ENCODE measurements around the gene ZMAT3.

Gene ZMAT3

DNA sequence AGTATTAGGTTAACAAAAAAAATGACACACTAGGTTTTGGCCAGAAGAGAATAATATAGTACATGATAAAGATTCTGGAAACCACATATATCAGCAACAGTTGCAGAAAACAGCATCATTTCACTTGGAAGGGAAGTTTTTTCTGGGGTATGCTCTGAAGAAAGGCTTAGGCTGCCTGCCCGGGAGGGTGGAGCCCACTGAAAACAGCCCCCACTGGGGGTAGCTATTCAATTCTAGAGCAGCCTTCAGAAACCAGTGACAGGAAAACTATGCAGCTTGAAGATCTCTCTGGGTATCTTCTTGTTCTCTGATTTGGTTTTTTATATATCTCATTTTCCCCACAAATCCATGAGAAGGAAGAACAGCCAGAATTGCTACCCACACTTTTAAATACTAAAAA is 43.2 kb downstream of the ZMAT3 start:
- TF ChIP-seq ZFP37 (tag by site-specific recombination; IDR thresholded peaks at IDR 0.05) = no peak
- TF ChIP-seq ZNF335 (tag by site-specific recombination; conservative IDR thresholded peaks at IDR 0.05) = no peak
- TF ChIP-seq ZNF174 (tag by site-specific recombination; IDR thresholded peaks at IDR 0.05) = no peak
- no peak for TF ChIP-seq ZNF530 (tag by site-specific recombination; IDR thresholded peaks at IDR 0.05; ENCODE audit: low read depth)
- no peak for TF ChIP-seq PRDM1 (tag by site-specific recombination; IDR thresholded peaks at IDR 0.05)
- TF ChIP-seq, protein P1, sequence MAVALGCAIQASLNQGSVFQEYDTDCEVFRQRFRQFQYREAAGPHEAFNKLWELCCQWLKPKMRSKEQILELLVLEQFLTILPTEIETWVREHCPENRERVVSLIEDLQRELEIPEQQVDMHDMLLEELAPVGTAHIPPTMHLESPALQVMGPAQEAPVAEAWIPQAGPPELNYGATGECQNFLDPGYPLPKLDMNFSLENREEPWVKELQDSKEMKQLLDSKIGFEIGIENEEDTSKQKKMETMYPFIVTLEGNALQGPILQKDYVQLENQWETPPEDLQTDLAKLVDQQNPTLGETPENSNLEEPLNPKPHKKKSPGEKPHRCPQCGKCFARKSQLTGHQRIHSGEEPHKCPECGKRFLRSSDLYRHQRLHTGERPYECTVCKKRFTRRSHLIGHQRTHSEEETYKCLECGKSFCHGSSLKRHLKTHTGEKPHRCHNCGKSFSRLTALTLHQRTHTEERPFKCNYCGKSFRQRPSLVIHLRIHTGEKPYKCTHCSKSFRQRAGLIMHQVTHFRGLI (tag by site-specific recombination; IDR thresholded peaks at IDR 0.05) = no peak
- no peak for TF ChIP-seq ZNF169 (tag by site-specific recombination; IDR thresholded peaks at IDR 0.05)
- no peak for TF ChIP-seq YY2 (tag by site-specific recombination; IDR thresholded peaks at IDR 0.05)
- TF ChIP-seq, protein P2, sequence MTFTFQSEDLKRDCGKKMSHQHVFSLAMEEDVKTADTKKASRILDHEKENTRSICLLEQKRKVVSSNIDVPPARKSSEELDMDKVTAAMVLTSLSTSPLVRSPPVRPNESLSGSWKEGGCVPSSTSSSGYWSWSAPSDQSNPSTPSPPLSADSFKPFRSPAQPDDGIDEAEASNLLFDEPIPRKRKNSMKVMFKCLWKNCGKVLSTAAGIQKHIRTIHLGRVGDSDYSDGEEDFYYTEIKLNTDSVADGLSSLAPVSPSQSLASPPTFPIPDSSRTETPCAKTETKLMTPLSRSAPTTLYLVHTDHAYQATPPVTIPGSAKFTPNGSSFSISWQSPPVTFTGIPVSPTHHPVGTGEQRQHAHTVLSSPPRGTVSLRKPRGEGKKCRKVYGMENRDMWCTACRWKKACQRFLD (tag by site-specific recombination; IDR thresholded peaks at IDR 0.05) = no peak
- TF ChIP-seq ZNF132 (tag by site-specific recombination; IDR thresholded peaks at IDR 0.05; ENCODE audit: borderline replicate concordance) = no peak
- no peak for TF ChIP-seq ZNF529 (tag by site-specific recombination; IDR thresholded peaks at IDR 0.05; ENCODE audit: insufficient replicate concordance)
- no peak for TF ChIP-seq ZNF837 (tag by site-specific recombination; IDR thresholded peaks at IDR 0.05)
- TF ChIP-seq ZNF658 (tag by site-specific recombination; IDR thresholded peaks at IDR 0.05) = no peak

DNA sequence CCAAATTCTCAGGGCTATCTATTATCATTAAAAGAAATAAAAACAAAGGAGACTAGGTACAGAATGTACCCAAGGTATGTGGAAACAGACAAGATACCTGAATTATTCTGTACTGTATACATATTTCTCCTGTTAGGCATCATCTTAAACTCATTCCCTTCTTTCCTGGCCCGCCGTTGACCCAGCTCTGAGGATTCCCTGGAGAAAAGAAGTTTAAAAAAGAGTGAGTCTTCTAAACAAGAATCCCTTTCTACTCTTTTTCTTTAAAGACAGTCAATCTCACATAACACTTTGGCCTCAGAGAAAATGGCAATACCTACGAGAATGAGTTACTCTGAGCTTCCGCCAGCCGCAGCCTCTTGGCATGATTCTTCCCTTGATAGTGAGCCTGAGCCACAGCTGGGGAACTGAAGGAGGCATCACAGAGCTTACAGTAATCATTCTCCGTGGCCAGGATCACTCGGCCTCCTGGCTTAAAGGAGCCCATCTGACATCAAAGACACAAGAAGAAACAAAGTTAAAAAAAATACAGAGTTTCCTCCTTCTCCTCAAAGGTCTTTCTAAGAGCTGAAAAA is 44.2 kb downstream of the ZMAT3 start:
- H3K4me3 ChIP-seq (ENCODE audit: low read depth, low read length) = no peak overlapping the region
- CTCF ChIA-PET = interaction anchor here (0.9 to 1.3 kb wide), 6 partner anchors 12 to 296 kb away, joined by 3 to 5 read pairs (median 3); no protein-coding TSS in a partner anchor
- 0 out of 2 replicates have a peak, but pooled peaks cover 4% of the 10 kb centered on the region for H3K4me1 ChIP-seq (ENCODE audit: control insufficient read depth, insufficient read depth, low read length)
- H3K36me3 ChIP-seq (ENCODE audit: control insufficient read depth in 2 of 2, insufficient read depth in 1 of 2, low read length in 2 of 2) = peaks cover 0 to 21% of the 10 kb centered on the region in 2 experiments; a peak in 1 of 3 replicates
- no peak overlapping the region for H3K27ac ChIP-seq (ENCODE audit: extremely low read depth, low read depth, low read length)
- no peaks in the 10 kb centered on the region for H3K9me3 ChIP-seq (ENCODE audit: control insufficient read depth, insufficient read depth, low read depth, low read length)
- POLR2A ChIA-PET = no interaction called here
- no peak for TF ChIP-seq WT1 (tag by site-specific recombination; IDR thresholded peaks at IDR 0.05)
- TF ChIP-seq ZNF292 (tag by site-specific recombination; IDR thresholded peaks at IDR 0.05; ENCODE audit: borderline replicate concordance, low read depth) = no peak
- TF ChIP-seq, protein P1 (tag by site-specific recombination; IDR thresholded peaks at IDR 0.05) = no peak
- TF ChIP-seq, protein P3, sequence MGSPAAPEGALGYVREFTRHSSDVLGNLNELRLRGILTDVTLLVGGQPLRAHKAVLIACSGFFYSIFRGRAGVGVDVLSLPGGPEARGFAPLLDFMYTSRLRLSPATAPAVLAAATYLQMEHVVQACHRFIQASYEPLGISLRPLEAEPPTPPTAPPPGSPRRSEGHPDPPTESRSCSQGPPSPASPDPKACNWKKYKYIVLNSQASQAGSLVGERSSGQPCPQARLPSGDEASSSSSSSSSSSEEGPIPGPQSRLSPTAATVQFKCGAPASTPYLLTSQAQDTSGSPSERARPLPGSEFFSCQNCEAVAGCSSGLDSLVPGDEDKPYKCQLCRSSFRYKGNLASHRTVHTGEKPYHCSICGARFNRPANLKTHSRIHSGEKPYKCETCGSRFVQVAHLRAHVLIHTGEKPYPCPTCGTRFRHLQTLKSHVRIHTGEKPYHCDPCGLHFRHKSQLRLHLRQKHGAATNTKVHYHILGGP (tag by site-specific recombination; IDR thresholded peaks at IDR 0.05) = no peak
- TF ChIP-seq TCF7L2 (IDR thresholded peaks at IDR 0.05; ENCODE audit: borderline replicate concordance, low read depth, low read length) = no peak
- no peak for TF ChIP-seq ZNF707 (tag by site-specific recombination; IDR thresholded peaks at IDR 0.05)
- no peak for TF ChIP-seq ZNF660 (tag by site-specific recombination; IDR thresholded peaks at IDR 0.05)
- no peak for TF ChIP-seq ZNF510 (tag by site-specific recombination; IDR thresholded peaks at IDR 0.05; ENCODE audit: insufficient replicate concordance)
- TF ChIP-seq ZBTB17 (tag by site-specific recombination; IDR thresholded peaks at IDR 0.05) = no peak
- no peak for TF ChIP-seq EGR2 (tag by site-specific recombination; IDR thresholded peaks at IDR 0.05; ENCODE audit: low read depth)
- no peak for TF ChIP-seq ZNF426 (tag by site-specific recombination; IDR thresholded peaks at IDR 0.05)
- TF ChIP-seq ZFP41 (tag by site-specific recombination; IDR thresholded peaks at IDR 0.05; ENCODE audit: borderline replicate concordance) = no peak
- TF ChIP-seq ZNF555 (tag by site-specific recombination; conservative IDR thresholded peaks at IDR 0.05) = no peak
- TF ChIP-seq, protein P4, sequence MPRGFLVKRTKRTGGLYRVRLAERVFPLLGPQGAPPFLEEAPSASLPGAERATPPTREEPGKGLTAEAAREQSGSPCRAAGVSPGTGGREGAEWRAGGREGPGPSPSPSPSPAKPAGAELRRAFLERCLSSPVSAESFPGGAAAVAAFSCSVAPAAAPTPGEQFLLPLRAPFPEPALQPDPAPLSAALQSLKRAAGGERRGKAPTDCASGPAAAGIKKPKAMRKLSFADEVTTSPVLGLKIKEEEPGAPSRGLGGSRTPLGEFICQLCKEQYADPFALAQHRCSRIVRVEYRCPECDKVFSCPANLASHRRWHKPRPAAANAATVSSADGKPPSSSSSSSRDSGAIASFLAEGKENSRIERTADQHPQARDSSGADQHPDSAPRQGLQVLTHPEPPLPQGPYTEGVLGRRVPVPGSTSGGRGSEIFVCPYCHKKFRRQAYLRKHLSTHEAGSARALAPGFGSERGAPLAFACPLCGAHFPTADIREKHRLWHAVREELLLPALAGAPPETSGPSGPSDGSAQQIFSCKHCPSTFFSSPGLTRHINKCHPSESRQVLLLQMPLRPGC (tag by site-specific recombination; IDR thresholded peaks at IDR 0.05) = no peak
- TF ChIP-seq ZNF140 (tag by site-specific recombination; IDR thresholded peaks at IDR 0.05) = no peak
- TF ChIP-seq FEZF1 (tag by site-specific recombination; IDR thresholded peaks at IDR 0.05) = no peak
- TF ChIP-seq ZNF10 (tag by site-specific recombination; IDR thresholded peaks at IDR 0.05) = no peak

More for the DNA sequence above, 43.2 kb downstream of the ZMAT3 start:
- POLR2A ChIA-PET = no interaction called here
- H3K9me3 ChIP-seq (ENCODE audit: control insufficient read depth, insufficient read depth, low read depth, low read length) = no peaks in the 10 kb centered on the region
- no peak overlapping the region for H3K4me3 ChIP-seq (ENCODE audit: low read depth, low read length)
- H3K27ac ChIP-seq (ENCODE audit: extremely low read depth, low read depth, low read length) = no peak overlapping the region
- H3K36me3 ChIP-seq (ENCODE audit: control insufficient read depth in 2 of 2, insufficient read depth in 1 of 2, low read length in 2 of 2) = peaks cover 0 to 21% of the 10 kb centered on the region in 2 experiments; a peak in 1 of 3 replicates
- H3K4me1 ChIP-seq (ENCODE audit: control insufficient read depth, insufficient read depth, low read length) = 0 out of 2 replicates have a peak, but pooled peaks cover 4% of the 10 kb centered on the region
- CTCF ChIA-PET = interaction anchor here (0.9 to 1.0 kb wide), 3 partner anchors 13 to 77 kb away, joined by 3 to 5 read pairs (median 4); no protein-coding TSS in a partner anchor

Measured in HEK293 (cell line).